LoVo (cell line): ENCODE measurements around the gene VCX.
"Not testable (repeated sequence)": the region's sequence is repeated elsewhere in the genome, so short reads cannot be mapped to it uniquely, and the experiment has no call there.

Experiments used
- DNase-seq: peaks from one replicate; pipeline ENCODE4 v3.0.0-alpha.2; 2016; ENCODE audit warnings: low spot score

Gene VCX

GRCh38 chrX:7842871-7843270 lies at the start of gene VCX:
VCX (plus strand) TSS chrX:7843171; CDS start chrX:7843204, 33 bp downstream.
- not testable (repeated sequence) for DNase-seq

GRCh38 chrX:7798327-7798726 lies 44.6 kb upstream of the VCX start:
- DNase-seq, result no peak

GRCh38 chrX:7801711-7802110 lies 41.3 kb upstream of the VCX start:
- no peak for DNase-seq

GRCh38 chrX:7815166-7815805 lies 27.7 kb upstream of the VCX start:
- DNase-seq, result no peak

GRCh38 chrX:7828594-7828993 lies 14.4 kb upstream of the VCX start:
- DNase-seq, result no peak

- DNase-seq, result no peak
Measured at GRCh38 chrX:7841084-7841805, 1.7 kb upstream of the VCX start.

- DNase-seq, result no peak
Measured at GRCh38 chrX:7852166-7852565, 9.2 kb downstream of the VCX start.

- DNase-seq, result no peak
Measured at GRCh38 chrX:7872042-7872441, 29.1 kb downstream of the VCX start.

GRCh38 chrX:7876957-7877356 lies 34.0 kb downstream of the VCX start:
- DNase-seq, result no peak

- peak; percentile 2 for DNase-seq
Measured at GRCh38 chrX:7889135-7889534, 46.2 kb downstream of the VCX start.

GRCh38 chrX:7889680-7890079 lies 46.7 kb downstream of the VCX start:
- peak; percentile 18 for DNase-seq

GRCh38 chrX:7891928-7892327 lies 49.0 kb downstream of the VCX start:
- DNase-seq, result no peak
